K562 treated with DMSO at 1 percent for 24 hours (cell line): Measurements from ENCODE around the gene ZNF660. TPM values are rescaled to one million over a fixed set of nuclear protein-coding genes. Genes with fewer than 3 reads are reported as not detected.

Source experiments
- total RNA-seq: library from RNA; unstranded; fragments of 300-600 nt; gene quantifications from 2 replicates; pipeline ENCODE4 v1.2.3, GENCODE V29; 2022; ENCODE audit warnings: low read depth; ENCODE audit not compliant: insufficient read depth

The ZNF660 gene
- 0.19 and 0.22 TPM in 2 replicates for total RNA-seq

GRCh38 chr3:44584646-44585501 is at the start of gene ZNF660:
Gene ZNF660, plus strand, starts transcription at chr3:44584964. Its CDS starts 9,230 bp downstream, at chr3:44594194.

GRCh38 chr3:44554626-44555592 is 29.9 kb upstream of the ZNF660 start, which contains the start of gene ZKSCAN7:
Gene ZKSCAN7, plus strand, starts transcription at chr3:44555193. Its CDS starts 1,855 bp downstream, at chr3:44557048.

GRCh38 chr3:44624749-44625480 is 40.2 kb downstream of the ZNF660 start, which contains the start of gene ZNF197:
Gene ZNF197, plus strand, starts transcription at chr3:44625036. Its CDS starts 4,119 bp downstream, at chr3:44629155.

GRCh38 chr3:44648564-44649229 is 63.9 kb downstream of the ZNF660 start, which contains the start of gene ZNF35:
Gene ZNF35, plus strand, starts transcription at chr3:44648732. Its CDS starts 2,336 bp downstream, at chr3:44651068.

Other genes starting within 250 kb of the ZNF660 start
- gene TCAIM, start 246.2 kb upstream of the ZNF660 start, total RNA-seq: 22.2 and 24.7 TPM in 2 replicates
- 5.8 and 6.6 TPM in 2 replicates for gene ZNF445, start 107.3 kb upstream of the ZNF660 start, total RNA-seq
- gene ZKSCAN7, start 29.8 kb upstream of the ZNF660 start, total RNA-seq: not detected in 2 replicates
- gene ZNF197, start 40.1 kb downstream of the ZNF660 start, total RNA-seq: 10.6 and 10.7 TPM in 2 replicates
- 4.2 and 4.6 TPM in 2 replicates for gene ZNF35, start 63.8 kb downstream of the ZNF660 start, total RNA-seq
- gene ZNF502, start 127.7 kb downstream of the ZNF660 start, total RNA-seq: 0.31 and 0.56 TPM in 2 replicates
- gene ZNF501, start 144.7 kb downstream of the ZNF660 start, total RNA-seq: 1.3 and 2.5 TPM in 2 replicates
- 11.1 and 11.6 TPM in 2 replicates for gene KIAA1143, start 176.7 kb downstream of the ZNF660 start, total RNA-seq
- 12.9 and 14.3 TPM in 2 replicates for gene KIF15, start 176.8 kb downstream of the ZNF660 start, total RNA-seq